Measurements from ENCODE around the gene DHRS4L2. TPM values are rescaled to one million over a fixed set of nuclear protein-coding genes. Genes with fewer than 3 reads are reported as not detected.
A peak's percentile ranks its signal among the peaks of the same experiment; 100 is the strongest.
"Not testable (repeated sequence)": the region's sequence is repeated elsewhere in the genome, so short reads cannot be mapped to it uniquely, and the experiment has no call there.

Gene DHRS4L2
- total RNA-seq, 1 experiment from 2014 or later: 10.3 TPM

DNA sequence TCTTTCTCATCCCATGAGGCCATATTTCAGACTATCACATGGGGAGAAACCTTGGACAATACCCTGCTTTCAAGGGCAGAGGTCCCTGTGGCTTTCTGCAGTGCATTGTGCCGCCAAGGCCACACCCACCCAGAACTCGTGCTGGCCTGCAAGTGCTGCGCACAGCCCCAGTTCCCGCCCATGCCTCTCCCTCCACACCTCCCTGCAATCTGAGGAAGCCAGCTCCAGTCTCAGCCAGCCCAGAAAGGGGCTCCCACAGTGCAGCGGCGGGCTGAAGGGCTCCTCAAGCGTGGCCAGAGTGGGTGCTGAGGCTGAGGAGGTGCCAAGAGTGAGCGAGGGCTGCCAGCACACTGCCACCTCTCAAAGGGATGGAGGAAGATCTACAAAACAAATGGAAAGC is 15.6 kb upstream of the DHRS4L2 start:
- not testable (repeated sequence) for DNase-seq (ENCODE audit: low read depth)

DNA sequence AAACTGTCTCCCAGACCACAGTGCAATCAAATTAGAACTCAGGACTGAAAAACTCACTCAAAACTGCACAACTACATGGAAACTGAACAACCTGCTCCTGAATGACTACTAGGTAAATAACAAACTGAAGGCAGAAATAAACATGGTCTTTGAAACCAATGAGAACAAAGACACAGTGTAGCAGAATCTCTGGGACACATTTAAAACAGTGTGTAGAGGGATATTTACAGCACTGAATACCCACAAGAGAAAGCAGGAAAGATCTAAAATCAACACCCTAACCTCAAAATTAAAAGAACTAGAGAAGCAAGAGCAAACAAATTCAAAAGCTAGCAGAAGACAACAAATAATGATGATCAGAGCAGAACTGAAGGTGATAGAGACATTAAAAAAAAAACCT is 14.7 kb upstream of the DHRS4L2 start:
- not testable (repeated sequence) for DNase-seq (ENCODE audit: low read depth)

DNA sequence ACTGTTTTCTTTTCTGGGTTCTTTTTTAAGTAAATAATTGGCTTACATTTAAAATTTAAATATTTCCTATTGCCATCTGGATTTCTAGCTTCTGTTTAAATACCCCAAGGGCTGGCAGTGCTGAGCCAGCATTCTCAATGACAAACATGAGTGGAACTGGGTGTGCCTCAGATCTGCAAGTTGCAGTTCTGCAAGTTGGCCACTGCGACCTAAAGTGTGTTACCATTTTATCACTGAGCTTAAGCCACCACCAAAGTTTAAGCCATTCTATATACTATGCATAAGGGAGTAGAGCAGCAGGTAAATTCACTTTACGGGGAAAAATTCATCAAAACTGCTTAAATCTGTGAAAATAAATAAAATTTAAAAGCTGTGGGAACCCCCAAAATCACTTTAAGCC is 11.5 kb upstream of the DHRS4L2 start:
- DNase-seq (ENCODE audit: low read depth): not testable (repeated sequence)

DNA sequence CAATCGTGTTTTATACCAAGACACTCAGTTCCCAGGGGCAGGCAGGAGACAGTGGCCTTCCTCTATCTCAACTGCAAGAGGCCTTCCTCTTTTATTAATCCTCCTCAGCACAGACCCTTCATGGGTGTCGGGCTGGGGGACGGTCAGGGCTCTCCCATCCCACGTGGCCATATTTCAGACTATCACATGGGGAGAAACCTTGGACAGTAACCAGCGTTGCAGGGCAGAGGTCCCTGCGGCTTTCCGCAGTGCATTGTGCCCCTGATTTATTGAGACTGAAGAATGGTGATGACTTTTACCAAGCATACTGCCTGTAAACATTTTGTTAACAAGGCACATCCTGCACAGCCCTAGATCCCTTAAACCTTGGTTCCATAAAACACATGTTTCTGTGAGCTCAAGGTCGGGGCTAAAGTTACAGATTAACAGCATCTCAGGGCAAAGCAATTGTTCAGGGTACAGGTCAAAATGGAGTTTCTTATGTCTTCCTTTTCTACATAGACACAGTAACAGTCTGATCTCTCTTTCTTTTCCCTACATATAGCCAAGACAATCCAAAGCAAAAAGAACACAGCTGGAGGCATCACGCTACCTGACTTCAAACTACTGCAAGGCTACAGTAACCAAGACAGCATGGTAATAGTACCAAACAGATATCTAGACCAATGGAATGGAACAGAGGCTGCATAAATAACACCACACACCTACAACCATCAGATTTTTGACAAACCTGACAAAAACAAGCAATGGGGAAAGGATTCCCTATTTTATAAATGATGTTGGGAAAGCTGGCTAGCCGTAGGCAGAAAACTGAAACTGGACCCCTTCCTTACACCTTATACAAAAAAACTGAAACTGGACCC is 6.5 kb upstream of the DHRS4L2 start:
- not testable (repeated sequence) for DNase-seq (ENCODE audit: low read depth)

DNA sequence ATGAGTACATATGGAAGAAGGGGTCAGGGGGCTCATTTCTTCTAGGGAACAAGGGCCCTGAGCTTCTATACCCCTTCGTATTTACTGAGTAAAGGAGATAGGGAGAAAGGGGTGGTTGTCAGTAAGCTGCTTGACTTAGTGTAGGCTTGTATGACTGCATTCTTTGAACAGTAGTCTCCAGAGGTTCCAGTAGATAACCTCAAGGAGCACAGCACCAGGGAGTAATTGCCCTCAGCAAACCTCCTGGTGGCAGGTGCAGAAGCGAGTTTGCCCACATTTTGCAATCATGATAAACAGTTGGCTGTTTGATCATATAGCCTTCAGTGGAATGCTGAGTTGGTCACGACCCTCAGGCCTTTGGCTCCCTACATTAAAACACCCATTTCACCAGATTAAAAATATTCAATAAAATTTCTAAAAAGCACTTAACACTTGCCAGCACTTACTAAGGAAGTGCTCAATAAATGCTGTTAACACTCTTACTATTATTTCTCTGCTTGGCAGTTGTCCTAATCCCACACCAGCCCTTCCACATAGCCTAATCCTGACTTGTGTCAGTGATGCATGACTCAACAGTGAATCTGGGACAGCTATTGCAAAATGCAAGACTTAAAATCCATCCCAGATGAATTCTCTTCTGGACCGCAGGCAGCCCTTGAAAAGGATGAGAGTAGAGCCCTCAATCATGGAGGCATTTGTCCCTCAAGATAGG is 3.7 kb upstream of the DHRS4L2 start:
- DNase-seq (ENCODE audit: low read depth): peak; percentile 89

DNA sequence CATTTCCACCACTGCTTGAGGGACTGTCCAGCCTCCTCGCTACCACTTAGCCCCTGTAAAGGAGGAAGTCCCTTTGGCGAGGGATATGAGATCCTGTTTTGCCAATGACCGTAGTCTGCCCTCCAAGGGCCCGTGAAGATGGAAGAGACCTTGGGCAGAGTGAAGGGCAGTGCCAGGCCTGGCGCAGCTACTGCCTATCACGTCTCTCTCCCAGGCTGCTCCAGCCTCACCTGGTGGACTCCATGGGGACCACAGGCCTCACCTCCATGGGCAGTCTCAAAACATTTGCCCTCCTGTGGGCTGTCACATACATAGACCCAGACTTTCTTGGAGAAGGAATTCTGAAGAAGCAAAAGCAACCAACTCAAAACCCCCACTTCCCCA is 514 bp upstream of the DHRS4L2 start:
- DNase-seq (ENCODE audit: low read depth): not testable (repeated sequence)

DNA sequence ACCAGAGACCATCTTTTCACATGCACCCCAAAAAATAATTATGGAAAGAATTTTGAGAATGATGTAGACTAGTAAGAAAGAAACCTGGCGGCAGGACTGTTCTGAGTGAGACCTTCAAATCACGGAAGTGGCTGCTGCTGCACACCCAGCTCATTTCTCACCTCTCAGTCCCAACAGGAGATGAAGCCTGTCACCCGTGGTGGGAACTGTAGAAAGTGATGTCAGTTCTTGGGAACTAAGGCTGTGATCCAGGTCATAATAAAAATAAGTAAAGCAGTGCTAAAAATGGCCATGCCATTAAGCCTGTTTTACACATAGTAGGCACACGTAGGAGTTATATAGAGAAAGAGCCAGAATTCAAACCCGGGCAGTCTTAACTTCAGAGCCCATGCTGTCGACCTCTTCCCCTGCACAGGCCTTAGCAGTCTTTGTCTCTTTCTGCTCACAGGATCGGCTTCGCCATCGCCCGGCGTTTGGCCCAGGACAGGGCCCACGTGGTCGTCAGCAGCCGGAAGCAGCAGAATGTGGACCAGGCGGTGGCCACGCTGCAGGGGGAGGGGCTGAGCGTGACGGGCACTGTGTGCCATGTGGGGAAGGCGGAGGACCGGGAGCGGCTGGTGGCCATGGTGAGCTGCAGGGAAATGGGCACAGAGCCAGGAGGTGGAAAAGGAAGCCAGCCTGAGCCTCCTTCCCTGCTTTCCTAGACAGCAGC is 1.2 kb downstream of the DHRS4L2 start:
- not testable (repeated sequence) for DNase-seq (ENCODE audit: low read depth)

DNA sequence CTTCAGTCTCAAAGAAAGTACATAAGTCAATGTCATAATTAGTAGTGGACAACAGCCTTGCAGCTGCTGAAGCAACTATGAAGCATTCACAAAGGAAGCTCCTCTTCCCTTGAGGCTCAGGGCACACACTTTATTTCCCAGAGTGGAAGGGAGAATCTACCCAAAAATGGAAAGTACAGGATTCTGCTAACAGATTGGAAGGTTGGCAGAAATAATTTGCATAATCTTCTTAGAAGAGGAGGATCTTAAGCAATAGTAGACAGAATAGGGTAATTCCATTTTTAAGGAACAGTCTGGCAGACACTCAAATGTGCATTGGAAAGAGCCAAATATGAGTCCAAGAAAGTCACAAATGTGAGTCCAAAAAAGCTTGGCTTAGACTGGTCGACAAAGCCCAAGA is 2.2 kb downstream of the DHRS4L2 start:
- DNase-seq (ENCODE audit: low read depth): not testable (repeated sequence)

DNA sequence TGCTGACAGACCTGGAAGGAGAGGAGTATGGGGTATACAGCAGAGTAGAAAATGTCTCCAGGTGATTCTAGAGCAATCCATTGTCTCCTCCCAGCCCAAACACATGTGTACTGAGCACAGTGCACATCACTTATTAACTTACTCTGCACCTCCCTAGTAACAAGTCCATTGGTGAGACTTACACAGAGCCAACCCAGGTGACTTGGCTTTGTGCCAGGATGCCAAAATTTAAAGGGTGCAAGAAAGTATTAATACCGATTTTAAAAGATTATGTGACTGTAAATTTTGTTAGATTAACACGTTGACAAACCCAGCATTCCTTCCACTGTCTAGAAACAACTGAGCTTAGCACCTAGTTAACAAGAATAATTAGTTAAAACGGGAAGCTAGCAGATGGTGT is 4.3 kb downstream of the DHRS4L2 start:
- DNase-seq (ENCODE audit: low read depth): not testable (repeated sequence)

DNA sequence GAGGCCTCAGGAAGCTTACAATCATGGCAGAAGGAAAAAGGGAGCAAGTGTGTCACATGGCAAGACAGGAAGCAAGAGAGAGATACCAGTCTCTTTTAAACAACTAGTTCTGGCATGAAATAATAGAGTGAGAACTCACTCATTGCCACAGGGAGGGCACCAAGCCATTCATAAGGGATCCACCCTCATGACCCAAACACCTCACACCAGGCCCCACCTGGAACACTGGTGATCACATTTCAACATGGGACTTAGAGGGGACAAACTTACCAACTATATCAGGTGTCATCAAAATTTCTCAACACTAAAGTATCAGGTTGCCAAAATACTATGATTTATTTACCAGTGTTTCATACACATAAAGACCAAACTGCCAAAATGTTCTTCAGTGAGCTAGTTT is 7.3 kb downstream of the DHRS4L2 start:
- not testable (repeated sequence) for DNase-seq (ENCODE audit: low read depth)

DNA sequence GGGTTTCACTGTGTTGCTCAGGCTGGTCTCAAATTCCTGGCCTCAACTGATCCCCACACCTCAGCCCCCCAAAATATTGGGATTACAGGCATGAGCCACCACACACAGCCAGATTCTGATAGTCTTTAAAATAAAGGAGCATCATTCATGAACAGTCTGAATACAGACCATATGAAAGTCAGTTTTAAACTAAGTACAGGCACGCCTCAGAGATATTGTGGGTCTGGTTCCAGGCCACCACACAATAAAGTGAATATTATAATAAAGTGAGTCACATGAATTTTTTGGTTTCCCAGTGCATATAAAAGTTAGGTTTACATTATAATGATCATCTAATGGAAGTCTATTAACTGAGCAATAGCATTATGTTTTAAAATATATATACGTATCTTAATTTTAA is 8.1 kb downstream of the DHRS4L2 start:
- not testable (repeated sequence) for DNase-seq (ENCODE audit: low read depth)

DNA sequence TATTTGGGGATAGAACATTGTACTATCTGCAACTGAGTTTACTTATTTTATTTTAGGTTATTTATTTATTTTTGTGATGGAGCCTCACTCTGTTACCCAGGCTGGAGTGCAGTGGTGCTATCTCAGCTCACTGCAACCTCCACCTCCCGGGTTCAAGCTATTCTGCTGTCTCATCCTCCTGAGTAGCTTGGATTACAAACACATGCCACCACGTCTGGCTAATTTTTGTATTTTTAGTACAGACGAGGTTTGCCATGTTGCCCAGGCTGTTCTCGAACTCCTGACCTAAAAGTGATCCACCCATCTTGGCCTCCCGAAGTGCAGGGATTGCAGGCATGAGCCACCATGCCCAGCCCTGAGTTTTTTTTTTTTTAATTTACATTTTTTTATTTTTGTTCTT is 10.9 kb downstream of the DHRS4L2 start:
- not testable (repeated sequence) for DNase-seq (ENCODE audit: low read depth)

DNA sequence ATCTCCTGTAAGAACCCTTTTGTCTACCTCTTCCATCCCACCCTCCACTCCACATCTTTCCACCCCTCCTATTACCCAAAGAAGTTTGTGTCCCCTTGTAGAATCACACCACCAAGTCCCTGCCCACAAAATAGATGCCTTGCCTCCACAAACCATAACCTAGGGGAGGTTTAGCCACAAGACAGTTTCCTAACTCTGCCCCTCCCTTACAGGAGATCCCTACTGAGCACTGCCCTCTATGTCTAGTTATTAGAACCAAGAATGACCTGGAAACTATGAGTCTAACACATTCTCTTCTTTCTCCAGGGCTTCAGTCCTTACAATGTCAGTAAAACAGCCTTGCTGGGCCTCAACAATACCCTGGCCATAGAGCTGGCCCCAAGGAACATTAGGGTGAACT is 12.3 kb downstream of the DHRS4L2 start:
- not testable (repeated sequence) for DNase-seq (ENCODE audit: low read depth)

DNA sequence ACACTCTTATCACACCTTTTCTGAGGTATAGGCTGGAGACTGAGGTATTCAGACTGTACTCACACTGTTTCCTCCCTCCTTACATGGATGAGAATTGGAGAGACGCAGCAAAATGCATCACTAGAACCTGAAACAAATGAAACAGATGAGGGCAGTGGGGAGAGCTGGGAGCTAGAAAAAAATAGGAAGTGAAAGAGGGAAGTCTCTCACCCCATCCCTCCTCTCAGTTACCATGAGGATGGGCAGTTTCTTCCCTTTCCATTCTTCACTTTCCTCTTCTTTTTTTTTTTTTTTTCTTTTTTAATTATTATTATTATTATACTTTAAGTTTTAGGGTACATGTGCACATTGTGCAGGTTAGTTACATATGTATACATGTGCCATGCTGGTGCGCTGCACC is 12.9 kb downstream of the DHRS4L2 start:
- not testable (repeated sequence) for DNase-seq (ENCODE audit: low read depth)

DNA sequence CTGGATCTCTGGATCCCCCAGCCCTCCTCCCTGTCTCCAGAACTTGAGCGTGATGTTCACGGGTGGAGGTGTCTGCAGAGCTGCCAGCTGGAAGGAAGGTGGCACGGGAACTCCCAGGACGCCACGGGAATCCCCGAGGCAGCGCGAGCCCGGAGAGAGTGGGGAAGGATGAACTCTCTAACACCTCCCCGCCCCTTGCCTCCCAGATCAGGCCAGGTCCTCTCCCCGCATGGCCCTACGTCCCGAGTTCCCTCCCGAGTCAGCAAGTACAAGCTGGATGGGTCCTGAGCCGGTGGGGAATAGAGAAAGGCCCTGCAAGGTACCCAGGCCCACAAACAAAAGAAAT is 17.7 kb downstream of the DHRS4L2 start:
- not testable (repeated sequence) for DNase-seq (ENCODE audit: low read depth)

DNA sequence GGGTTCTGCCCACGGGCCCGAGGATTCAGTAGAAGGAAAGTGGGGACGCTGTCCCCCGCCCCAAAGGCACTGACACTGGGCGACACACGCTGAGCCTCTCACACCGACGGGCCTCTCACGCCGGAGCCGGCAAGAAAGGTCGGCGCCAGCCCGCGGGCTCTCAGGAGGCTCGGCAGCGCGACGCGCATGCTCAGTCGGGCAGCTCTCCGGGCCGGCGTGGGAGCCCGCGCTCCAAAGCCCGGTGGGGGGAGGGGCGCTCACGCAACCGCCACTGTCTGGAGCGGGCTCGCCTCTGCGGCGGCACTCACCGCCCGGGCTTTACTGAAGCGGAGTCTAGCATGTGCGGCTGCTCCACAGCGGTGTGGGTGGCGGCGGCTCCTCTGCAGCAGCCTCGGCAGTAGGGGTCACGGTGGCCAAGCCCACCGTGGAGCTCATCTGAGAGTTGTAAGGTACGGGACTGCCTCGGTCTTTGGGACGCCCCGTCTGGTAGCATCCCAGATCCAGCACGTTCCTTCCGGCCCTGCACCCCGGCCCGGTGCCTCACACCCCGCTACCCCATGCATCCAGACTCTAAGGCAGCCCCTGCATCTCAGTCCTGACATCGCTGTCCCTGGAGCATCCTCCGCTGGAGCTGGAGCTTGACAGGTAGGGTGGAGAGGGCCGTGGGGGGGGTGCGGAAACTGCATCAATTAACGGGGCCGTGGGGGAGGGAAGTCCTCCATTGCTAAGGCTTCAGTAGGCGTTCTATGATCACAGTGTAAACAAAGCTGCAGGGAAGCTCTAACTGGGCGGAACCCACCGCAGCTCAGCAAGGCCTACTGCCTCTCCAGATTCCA is 18.3 kb downstream of the DHRS4L2 start:
- DNase-seq (ENCODE audit: low read depth): not testable (repeated sequence)

DNA sequence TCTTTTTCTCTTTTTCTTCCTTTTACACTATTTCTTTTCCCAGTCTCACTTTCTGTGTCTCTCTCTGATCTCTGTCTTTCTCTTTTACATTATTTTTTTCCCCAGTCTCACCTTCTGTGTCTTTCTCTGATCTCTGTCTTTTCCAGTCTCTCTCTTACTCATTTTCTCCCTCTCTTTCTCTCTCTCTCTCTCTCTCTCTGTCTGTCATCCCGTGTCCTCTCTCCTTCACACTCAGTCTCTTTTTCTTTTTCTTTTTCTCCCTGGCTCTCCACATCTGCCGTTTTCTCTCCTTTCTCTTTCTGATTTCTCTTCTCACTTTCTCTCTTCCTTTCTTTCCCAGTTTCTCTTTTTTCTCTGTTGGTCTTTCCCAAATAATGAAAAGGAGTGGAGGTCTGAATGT is 22.3 kb downstream of the DHRS4L2 start:
- no peak for DNase-seq (ENCODE audit: low read depth)

DNA sequence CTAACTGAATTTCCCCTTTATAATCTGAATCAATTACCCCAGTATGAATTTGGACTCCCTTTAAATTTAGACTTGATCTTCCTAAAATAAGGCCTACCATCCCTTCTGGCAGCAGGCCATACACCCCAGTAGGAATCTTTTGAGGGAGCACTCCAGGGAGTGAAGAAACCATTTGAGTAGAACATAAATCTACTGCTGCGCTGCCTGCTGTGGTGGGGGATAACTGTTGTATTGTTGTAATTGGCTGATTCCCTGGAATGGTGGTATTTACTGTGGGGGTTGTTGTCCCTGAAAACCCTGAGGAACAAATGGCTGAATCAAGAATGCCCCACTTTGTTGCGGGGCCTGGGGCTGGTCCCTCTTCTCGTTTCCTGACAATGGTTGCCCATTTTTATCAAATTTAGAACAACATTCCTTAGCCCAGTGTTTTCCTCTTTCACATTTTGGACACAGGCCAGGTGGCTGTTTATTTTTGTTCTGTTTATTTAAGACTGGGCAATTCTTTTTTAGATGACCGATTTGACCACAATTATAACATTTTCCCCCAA is 24.1 kb downstream of the DHRS4L2 start:
- DNase-seq (ENCODE audit: low read depth): not testable (repeated sequence)

DNA sequence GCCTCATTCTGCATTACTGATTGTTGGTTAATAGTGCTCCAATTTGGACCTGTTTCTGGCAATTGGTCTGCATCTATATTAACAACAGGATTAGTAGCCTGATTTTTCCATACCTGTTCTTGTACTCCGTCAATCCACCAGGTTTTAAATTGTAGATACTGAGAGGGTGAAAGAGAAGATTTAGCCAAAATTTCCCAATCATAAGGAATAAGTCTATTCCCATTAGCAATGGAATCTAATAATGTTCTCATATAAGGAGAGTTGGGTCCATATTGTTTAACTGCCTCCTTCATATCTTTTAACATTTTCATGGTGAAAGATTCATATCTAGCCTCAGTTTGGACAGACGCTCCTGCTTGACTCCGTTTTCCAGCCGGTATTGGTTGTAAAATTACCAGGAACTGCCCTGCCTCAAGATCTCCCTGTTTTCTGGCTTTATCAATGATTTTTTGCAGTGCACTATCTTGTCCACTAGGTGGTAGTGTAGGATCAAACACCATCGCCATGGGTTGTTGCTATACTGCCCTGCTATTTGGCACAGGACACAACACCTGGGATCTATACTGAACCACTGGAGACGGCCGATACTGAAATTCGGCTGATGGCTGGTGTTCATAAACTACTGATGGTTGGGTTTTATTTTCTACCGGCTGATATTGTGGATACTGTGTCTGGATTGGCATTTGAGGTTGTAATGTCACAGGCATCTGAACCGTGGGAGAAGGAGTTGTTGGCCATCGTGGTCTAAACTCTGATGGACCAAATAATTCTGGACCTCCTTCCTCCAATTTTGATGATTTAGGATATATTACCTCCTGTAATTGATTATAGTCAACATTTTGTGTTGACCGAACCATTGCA is 25.2 kb downstream of the DHRS4L2 start:
- peak; percentile 68 for DNase-seq (ENCODE audit: low read depth)

DNA sequence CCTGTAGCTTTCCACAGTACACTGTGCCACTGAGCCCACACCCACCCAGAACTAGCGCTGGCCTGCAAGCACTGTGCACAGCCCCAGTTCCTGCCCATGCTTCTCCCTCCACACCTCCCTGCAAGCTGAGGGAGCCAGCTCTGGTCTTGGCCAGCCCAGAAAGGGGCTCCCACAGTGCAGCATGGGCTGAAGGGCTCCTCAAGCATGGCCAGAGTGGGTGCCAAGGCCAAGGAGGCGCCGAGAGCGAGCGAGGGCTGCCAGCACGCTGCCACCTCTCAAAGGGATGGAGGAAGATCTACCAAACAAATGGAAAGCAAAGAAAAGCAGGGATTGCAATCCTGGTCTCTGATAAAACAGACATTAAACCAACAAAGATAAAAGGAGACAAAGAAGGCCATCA is 27.0 kb downstream of the DHRS4L2 start:
- not testable (repeated sequence) for DNase-seq (ENCODE audit: low read depth)
